WI38 (cell line): ENCODE results near the gene EFCAB5.
"Not testable (repeated sequence)": the region's sequence is repeated elsewhere in the genome, so short reads cannot be mapped to it uniquely, and the experiment has no call there.

Experiments
- H3K4me3 ChIP-seq: 2 replicates; pipeline ENCODE4 v1.5.1; 2011; ENCODE audit warnings: low read depth, mild to moderate bottlenecking, control low read depth, low read length
- TF ChIP-seq, protein P1 (sequence below): IDR thresholded peaks from 2 replicates; pipeline ENCODE4 v1.5.1; 2012; ENCODE audit warnings: low read depth, mild to moderate bottlenecking, control low read depth, low read length

EFCAB5 gene

GRCh38 chr17:29936724-29937123, 4.7 kb upstream of the EFCAB5 start:
- no peak overlapping the region for H3K4me3 ChIP-seq
- TF ChIP-seq, protein P1, sequence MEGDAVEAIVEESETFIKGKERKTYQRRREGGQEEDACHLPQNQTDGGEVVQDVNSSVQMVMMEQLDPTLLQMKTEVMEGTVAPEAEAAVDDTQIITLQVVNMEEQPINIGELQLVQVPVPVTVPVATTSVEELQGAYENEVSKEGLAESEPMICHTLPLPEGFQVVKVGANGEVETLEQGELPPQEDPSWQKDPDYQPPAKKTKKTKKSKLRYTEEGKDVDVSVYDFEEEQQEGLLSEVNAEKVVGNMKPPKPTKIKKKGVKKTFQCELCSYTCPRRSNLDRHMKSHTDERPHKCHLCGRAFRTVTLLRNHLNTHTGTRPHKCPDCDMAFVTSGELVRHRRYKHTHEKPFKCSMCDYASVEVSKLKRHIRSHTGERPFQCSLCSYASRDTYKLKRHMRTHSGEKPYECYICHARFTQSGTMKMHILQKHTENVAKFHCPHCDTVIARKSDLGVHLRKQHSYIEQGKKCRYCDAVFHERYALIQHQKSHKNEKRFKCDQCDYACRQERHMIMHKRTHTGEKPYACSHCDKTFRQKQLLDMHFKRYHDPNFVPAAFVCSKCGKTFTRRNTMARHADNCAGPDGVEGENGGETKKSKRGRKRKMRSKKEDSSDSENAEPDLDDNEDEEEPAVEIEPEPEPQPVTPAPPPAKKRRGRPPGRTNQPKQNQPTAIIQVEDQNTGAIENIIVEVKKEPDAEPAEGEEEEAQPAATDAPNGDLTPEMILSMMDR = no peak

DNA sequence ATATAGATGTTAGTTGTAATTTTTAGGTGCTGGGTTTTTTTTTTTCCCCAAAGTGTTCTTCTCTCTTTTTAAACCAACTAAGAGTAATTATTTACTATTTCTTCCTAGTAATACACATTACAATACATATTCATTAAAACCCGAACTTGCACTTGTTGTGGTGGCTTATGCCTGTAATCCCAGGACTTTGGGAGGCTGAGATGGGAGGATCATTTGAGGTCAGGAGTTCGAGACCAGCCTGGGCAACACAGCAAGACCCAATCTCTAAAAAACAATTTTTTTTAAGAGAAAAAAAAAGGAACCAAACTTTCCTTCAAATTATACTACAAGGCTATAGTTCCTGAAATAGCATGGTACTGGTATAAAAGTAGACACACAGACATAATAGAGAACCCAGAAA, 3.8 kb downstream of the EFCAB5 start:
- TF ChIP-seq, protein P1 = no peak

DNA sequence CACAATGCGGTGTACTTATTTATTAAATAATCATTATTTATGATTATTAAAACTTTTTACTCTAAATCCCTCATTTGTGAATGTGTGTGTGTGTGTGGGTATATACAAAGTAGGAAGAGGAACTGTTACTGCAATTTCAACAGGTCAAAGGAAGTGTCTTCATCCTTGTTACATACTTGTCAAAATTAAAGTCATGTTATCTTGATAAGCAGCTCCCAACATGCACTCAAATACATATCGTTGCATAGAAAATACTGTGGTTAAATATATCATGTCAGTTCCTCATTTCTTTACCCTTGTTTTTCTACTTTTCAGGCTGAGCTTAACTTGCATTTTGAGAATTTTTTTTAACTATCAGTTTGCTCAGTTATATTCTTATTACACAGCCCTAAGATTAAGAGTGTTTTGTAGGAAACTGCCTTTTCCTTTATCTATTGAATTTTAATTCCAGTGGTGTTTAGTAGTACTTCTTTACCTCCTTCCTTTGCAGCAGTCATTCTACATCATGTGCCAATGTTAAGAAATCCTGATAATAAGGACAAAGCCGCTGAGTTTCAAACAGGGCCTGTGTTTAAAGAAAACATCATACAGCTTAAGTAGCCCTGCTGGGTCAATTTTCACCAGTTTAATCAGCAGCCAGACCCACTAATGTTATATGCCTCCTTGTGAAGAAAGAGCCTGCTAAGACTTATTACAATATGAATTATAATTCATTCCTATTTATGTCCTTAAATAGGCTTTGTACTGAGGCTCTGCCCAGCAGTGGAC, 7.2 kb downstream of the EFCAB5 start:
- TF ChIP-seq, protein P1 = no peak
- H3K4me3 ChIP-seq = no peak overlapping the region

More for the DNA sequence above, 3.8 kb downstream of the EFCAB5 start:
- H3K4me3 ChIP-seq = no peak overlapping the region

- H3K4me3 ChIP-seq = no peak overlapping the region
- TF ChIP-seq, protein P1 = no peak
Measured at GRCh38 chr17:29949696-29950095, 8.3 kb downstream of the EFCAB5 start.

GRCh38 chr17:29954405-29954804, 13.0 kb downstream of the EFCAB5 start:
- TF ChIP-seq, protein P1 = no peak
- H3K4me3 ChIP-seq = no peak overlapping the region

- TF ChIP-seq, protein P1 = no peak
- no peak overlapping the region for H3K4me3 ChIP-seq
Measured at GRCh38 chr17:29956225-29956624, 14.8 kb downstream of the EFCAB5 start.

DNA sequence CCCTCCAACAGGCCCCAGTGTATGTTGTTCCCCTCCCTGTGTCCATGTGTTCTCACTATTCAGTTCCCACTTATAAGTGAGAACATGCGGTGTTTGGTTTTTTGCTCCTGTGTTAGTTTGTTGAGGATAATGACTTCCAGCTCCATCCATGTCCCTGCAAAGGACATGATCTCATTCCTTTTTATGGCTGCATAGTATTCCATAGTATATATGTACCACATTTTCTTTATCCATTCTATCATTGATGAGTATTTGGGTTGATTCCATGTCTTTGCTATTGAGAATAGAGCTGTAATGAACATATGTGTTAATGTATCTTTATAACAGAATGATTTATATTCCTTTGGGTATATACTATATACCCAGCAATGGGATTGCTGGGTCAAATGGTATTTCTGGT, 16.1 kb downstream of the EFCAB5 start:
- H3K4me3 ChIP-seq = not testable (repeated sequence)

DNA sequence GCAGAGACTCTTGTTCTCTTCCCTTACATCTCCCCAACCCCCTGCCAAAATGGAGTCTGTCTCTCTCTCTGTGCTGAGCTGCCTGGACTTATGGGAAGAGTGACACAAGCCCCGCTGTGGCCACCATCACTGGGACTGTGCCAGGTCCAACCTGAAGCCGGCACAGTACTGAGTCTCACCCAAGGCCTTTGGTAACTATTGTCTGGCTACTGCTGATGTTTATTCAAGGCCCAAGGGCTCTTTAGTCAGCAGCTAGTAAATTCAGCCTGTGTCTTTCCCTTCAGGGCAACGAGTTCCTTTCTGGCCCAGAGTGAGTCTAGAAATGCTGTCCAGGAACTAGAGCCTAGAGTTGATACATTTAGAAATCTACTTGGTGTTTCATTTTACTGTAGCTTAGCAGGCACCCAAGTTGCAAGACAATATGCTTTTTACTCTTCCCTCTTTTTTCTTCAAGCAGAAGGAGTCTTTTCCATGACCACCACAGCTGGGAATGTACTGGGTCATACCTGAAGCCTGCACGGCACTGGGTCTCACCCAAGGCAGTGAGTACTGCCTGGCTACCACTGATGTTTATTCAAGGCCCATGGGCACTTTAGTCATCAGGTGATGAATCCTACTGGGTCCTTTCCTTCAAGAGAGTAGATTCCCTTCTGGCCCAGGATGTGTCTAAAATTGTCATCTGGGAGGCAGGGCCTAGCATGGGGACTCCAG, 17.7 kb downstream of the EFCAB5 start:
- H3K4me3 ChIP-seq = no peak overlapping the region
- TF ChIP-seq, protein P1 = no peak
